Nephron progenitor cell (in vitro differentiated cells): Measurements from ENCODE around the gene CARD6.

ENCODE experiments used
- DNase-seq: peaks from one replicate; pipeline ENCODE4 v3.0.0; 2021
- H3K27ac Mint-ChIP-seq: 2 replicates; pipeline ENCODE4 v1.8.0; 2021; ENCODE audit warnings: mild to moderate bottlenecking, moderate library complexity, mixed read lengths
- H3K27me3 Mint-ChIP-seq: 2 replicates; pipeline ENCODE4 v1.8.0; 2021; ENCODE audit warnings: mild to moderate bottlenecking, low read depth, mixed read lengths; ENCODE audit not compliant: poor library complexity
- H3K36me3 Mint-ChIP-seq: 2 replicates; pipeline ENCODE4 v1.8.0; 2021; ENCODE audit warnings: low read depth, mixed read lengths
- H3K4me1 Mint-ChIP-seq: 2 replicates; pipeline ENCODE4 v1.8.0; 2021; ENCODE audit warnings: mixed read lengths
- H3K4me3 Mint-ChIP-seq: 2 replicates; pipeline ENCODE4 v1.8.0; 2021; ENCODE audit warnings: mild to moderate bottlenecking, moderate library complexity, mixed read lengths
- H3K9me3 Mint-ChIP-seq: 2 replicates; pipeline ENCODE4 v1.8.0; 2021; ENCODE audit warnings: mild to moderate bottlenecking, moderate library complexity, mixed read lengths
- TF ChIP-seq, protein P1 (sequence below): fragments of 200-600 bp; sonication (generic); IDR thresholded peaks from 2 replicates; pipeline ENCODE4 v1.5.0; 2021; ENCODE audit warnings: antibody characterized with exemption

Gene CARD6

DNA sequence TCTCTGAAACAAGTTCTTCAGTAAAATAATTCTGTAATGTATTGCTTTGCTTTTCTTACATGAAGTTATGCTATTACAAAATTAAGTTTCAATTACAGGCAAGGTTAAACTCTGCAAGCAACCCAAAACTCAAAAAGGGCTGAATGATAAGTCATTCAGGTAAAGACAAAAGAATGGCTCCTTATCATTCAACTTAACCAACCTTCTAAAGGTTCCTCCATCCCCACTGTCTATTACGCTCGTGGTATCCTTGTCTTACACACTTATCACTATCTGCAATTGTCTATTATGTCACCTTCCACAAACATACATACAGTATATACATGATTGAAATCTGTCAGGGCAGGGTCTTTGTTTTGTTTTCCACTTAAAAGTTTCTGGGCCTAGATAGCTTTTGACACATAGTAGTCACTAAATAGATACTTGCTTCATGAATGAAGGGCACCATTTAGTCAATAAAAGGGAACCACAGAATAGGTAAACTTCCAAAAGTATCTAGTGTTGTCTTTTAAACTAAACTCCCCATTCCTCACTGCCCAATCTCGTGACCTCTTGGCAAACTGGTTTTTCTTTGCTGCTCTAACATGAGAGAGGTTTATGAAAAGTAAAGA is 13.0 kb upstream of the CARD6 start:
- Mint-ChIP-seq H3K9me3 (no peaks in the 10 kb centered on the region), H3K4me3 (no peak overlapping the region), H3K27me3 (no peaks in the 10 kb centered on the region), H3K4me1 (peaks cover 49% of the 10 kb centered on the region), H3K27ac (peak overlapping the region; percentile 43), H3K36me3 (peaks cover 83% of the 10 kb centered on the region)
- no peak for DNase-seq
- TF ChIP-seq, protein P1, sequence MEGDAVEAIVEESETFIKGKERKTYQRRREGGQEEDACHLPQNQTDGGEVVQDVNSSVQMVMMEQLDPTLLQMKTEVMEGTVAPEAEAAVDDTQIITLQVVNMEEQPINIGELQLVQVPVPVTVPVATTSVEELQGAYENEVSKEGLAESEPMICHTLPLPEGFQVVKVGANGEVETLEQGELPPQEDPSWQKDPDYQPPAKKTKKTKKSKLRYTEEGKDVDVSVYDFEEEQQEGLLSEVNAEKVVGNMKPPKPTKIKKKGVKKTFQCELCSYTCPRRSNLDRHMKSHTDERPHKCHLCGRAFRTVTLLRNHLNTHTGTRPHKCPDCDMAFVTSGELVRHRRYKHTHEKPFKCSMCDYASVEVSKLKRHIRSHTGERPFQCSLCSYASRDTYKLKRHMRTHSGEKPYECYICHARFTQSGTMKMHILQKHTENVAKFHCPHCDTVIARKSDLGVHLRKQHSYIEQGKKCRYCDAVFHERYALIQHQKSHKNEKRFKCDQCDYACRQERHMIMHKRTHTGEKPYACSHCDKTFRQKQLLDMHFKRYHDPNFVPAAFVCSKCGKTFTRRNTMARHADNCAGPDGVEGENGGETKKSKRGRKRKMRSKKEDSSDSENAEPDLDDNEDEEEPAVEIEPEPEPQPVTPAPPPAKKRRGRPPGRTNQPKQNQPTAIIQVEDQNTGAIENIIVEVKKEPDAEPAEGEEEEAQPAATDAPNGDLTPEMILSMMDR = no peak

- Mint-ChIP-seq H3K4me3 (no peak overlapping the region), H3K27ac (peak overlapping the region; percentile 43), H3K36me3 (peaks cover 91% of the 10 kb centered on the region), H3K9me3 (no peaks in the 10 kb centered on the region), H3K27me3 (no peaks in the 10 kb centered on the region), H3K4me1 (peaks cover 57% of the 10 kb centered on the region)
- no peak for DNase-seq
- TF ChIP-seq, protein P1 = no peak
Observed at GRCh38 chr5:40828690-40829661, 12.2 kb upstream of the CARD6 start.

- DNase-seq = no peak
- Mint-ChIP-seq H3K4me3 (no peak overlapping the region), H3K36me3 (peaks cover 95% of the 10 kb centered on the region), H3K9me3 (no peaks in the 10 kb centered on the region), H3K4me1 (peaks cover 67% of the 10 kb centered on the region), H3K27ac (peak overlapping the region; percentile 86), H3K27me3 (no peaks in the 10 kb centered on the region)
- TF ChIP-seq, protein P1 = no peak
Observed at GRCh38 chr5:40829748-40830533, 11.2 kb upstream of the CARD6 start.

DNA sequence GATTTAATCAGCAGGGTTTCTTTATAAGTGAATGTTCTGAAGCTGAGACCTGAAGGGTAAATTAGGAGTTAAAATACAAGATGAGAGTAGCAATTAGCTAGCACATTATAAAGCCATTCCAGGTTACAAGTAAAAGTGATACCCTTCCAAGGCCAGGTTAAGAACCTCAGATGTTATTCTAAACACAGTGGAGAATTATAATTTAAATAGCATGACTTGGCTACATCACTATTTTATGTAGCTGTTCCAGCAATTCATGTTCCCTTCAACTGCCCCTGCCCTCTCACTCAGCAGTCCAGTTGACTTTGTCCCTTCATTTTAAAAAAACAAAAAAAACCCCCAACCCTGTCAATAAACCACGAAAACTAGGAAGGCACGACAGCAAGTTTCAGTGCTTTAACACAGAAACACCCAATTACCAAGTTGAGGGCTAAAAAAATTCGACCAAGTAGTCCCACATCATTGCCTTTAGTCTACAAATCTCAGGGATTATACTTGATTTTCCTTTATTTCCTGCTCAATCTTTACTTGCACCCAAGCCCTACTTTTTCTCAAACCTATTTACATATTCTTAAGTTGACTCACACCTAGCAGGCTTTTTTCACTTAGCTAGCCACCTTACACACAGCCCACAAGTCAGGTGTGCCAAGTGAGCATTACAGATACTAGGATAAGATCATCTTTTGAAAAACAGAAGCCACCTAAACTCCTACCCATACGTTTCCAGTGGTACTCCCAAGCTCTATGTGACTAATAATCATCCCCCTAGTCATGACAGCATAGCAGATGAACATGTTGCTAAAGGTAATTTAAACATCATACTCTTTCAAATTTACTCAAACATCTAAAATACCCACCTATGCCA is 9.6 kb upstream of the CARD6 start:
- Mint-ChIP-seq H3K36me3 (peaks cover 81% of the 10 kb centered on the region), H3K4me3 (peak overlapping the region; percentile 38), H3K27me3 (no peaks in the 10 kb centered on the region), H3K27ac (peak overlapping the region; percentile 97), H3K9me3 (no peaks in the 10 kb centered on the region), H3K4me1 (peaks cover 83% of the 10 kb centered on the region)
- no peak for DNase-seq
- TF ChIP-seq, protein P1 = no peak

- peak overlapping the region; percentile 41 for H3K27ac Mint-ChIP-seq
- TF ChIP-seq, protein P1 = no peak
- peaks cover 2% of the 10 kb centered on the region for H3K27me3 Mint-ChIP-seq
- H3K4me1 Mint-ChIP-seq = peaks cover 82% of the 10 kb centered on the region
- DNase-seq = no peak
- H3K4me3 Mint-ChIP-seq = peak overlapping the region; percentile 100
- H3K36me3 Mint-ChIP-seq = peaks cover 76% of the 10 kb centered on the region
- no peaks in the 10 kb centered on the region for H3K9me3 Mint-ChIP-seq
Observed at GRCh38 chr5:40832345-40832744, 8.8 kb upstream of the CARD6 start.
